Measurements from ENCODE around the gene PRR23E.

The PRR23E gene

GRCh38 chr3:127185962-127186674, 6.8 kb upstream of the PRR23E start:
- no peak for DNase-seq

- DNase-seq, result no peak
Observed at GRCh38 chr3:127187316-127187715, 5.6 kb upstream of the PRR23E start.

GRCh38 chr3:127193341-127193740, 410 bp downstream of the PRR23E start:
- no peak for DNase-seq

- no peak for DNase-seq
Observed at GRCh38 chr3:127193775-127194174, 844 bp downstream of the PRR23E start.

GRCh38 chr3:127194601-127195187, 1.8 kb downstream of the PRR23E start:
- DNase-seq, result no peak

GRCh38 chr3:127195417-127195816, 2.5 kb downstream of the PRR23E start:
- DNase-seq, result no peak

GRCh38 chr3:127196002-127196401, 3.1 kb downstream of the PRR23E start:
- no peak for DNase-seq

GRCh38 chr3:127196466-127197299, 3.8 kb downstream of the PRR23E start:
- DNase-seq, result no peak

GRCh38 chr3:127197300-127198189, 4.6 kb downstream of the PRR23E start:
- no peak for DNase-seq

- DNase-seq, result no peak
Observed at GRCh38 chr3:127200086-127200691, 7.3 kb downstream of the PRR23E start.

GRCh38 chr3:127203024-127203423, 10.1 kb downstream of the PRR23E start:
- DNase-seq, result no peak

GRCh38 chr3:127204841-127205582, 12.1 kb downstream of the PRR23E start:
- DNase-seq, result no peak

GRCh38 chr3:127206154-127206553, 13.2 kb downstream of the PRR23E start:
- DNase-seq, result no peak

GRCh38 chr3:127206611-127207516, 13.9 kb downstream of the PRR23E start:
- no peak for DNase-seq

- no peak for DNase-seq
Observed at GRCh38 chr3:127207727-127208482, 15.0 kb downstream of the PRR23E start.

GRCh38 chr3:127208483-127209100, 15.7 kb downstream of the PRR23E start:
- DNase-seq, result no peak

GRCh38 chr3:127209155-127209839, 16.4 kb downstream of the PRR23E start:
- no peak for DNase-seq

- DNase-seq, result no peak
Observed at GRCh38 chr3:127209840-127210653, 17.1 kb downstream of the PRR23E start.
